Tibial artery (tissue), 4 donors: ENCODE measurements around the gene MND1.

Source experiments
- DNase-seq, 2 donors: peaks; one replicate each; pipeline ENCODE4 v3.0.0-alpha.2; 2019
- H3K27ac ChIP-seq, 2 donors: fragments of 200-600 bp; sonication (generic) in 1 of 2; 1 replicate in 1 of 2; 2 replicates in 1 of 2; pipeline ENCODE4 v1.5.1; 2018 to 2019; ENCODE audit warnings: mild to moderate bottlenecking in 1 of 2
- H3K27me3 ChIP-seq, 2 donors: fragments of 200-600 bp; sonication (generic) in 1 of 2; one replicate each; pipeline versions ENCODE4 v1.5.1 to v1.6.0; 2016 to 2019
- H3K36me3 ChIP-seq, 3 donors: fragments of 200-600 bp; sonication (generic) in 2 of 3; one replicate each; pipeline ENCODE4 v1.5.1; 2016 to 2019; ENCODE audit warnings: mild to moderate bottlenecking in 2 of 3
- H3K4me1 ChIP-seq, 4 donors: fragments of 200-600 bp; sonication (generic) in 2 of 4; 1 replicate in 3 of 4; 2 replicates in 1 of 4; pipeline ENCODE4 v1.5.1; 2016 to 2019
- H3K4me3 ChIP-seq, 2 donors: fragments of 200-600 bp; sonication (generic) in 1 of 2; 1 replicate in 1 of 2; 2 replicates in 1 of 2; pipeline ENCODE4 v1.5.1; 2018 to 2019; ENCODE audit warnings: mild to moderate bottlenecking in 2 of 2
- H3K9me3 ChIP-seq, 3 donors: fragments of 200-600 bp; sonication (generic) in 1 of 3; one replicate each; pipeline ENCODE4 v1.5.1; 2016 to 2019
- CTCF ChIP-seq, 2 experiments: fragments of 200-600 bp in 1 of 2; fragments of 450-650 bp in 1 of 2; IDR thresholded peaks; one replicate each; pipeline ENCODE4 v1.5.1; 2017 to 2019; ENCODE audit warnings: antibody characterized with exemption in 2 of 2, mild to moderate bottlenecking in 1 of 2, moderate library complexity in 1 of 2
- intact Hi-C: fragments of 100-400 bp; cut with DNase I; formaldehyde crosslinking; loops from one replicate; pipeline ENCODE4 v1.15.0; 2023; ENCODE audit warnings: low total_unique reads

MND1 gene

GRCh38 chr4:153347117-153347516 lies 2.6 kb downstream of the MND1 start:
- H3K27me3 ChIP-seq = no peaks in the 10 kb centered on the region
- intact Hi-C loops = loop anchor here (10.0 kb wide), 1 partner anchor 298 kb away; no protein-coding TSS in a partner anchor
- no peak for TF ChIP-seq CTCF (IDR thresholded peaks at IDR 0.05)

GRCh38 chr4:153348006-153348405 lies 3.5 kb downstream of the MND1 start:
- no peak for DNase-seq
- intact Hi-C loops = loop anchor here (10.0 kb wide), 1 partner anchor 297 kb away; no protein-coding TSS in a partner anchor
- H3K4me3 ChIP-seq = no peak overlapping the region
- H3K36me3 ChIP-seq = no peaks in the 10 kb centered on the region
- no peak overlapping the region for H3K27ac ChIP-seq
- H3K27me3 ChIP-seq = no peaks in the 10 kb centered on the region
- peaks cover 0 to 30% (median 0%) of the 10 kb centered on the region in 4 donors for H3K4me1 ChIP-seq
- no peaks in the 10 kb centered on the region for H3K9me3 ChIP-seq
- no peak for TF ChIP-seq CTCF (IDR thresholded peaks at IDR 0.05)

More at GRCh38 chr4:153347117-153347516, 2.6 kb downstream of the MND1 start:
- no peaks in the 10 kb centered on the region for H3K9me3 ChIP-seq
- H3K4me1 ChIP-seq = peaks cover 0 to 30% (median 0%) of the 10 kb centered on the region in 4 donors
- H3K36me3 ChIP-seq = no peaks in the 10 kb centered on the region
- no peak for DNase-seq
- no peak overlapping the region for H3K27ac ChIP-seq
- H3K4me3 ChIP-seq = no peak overlapping the region

GRCh38 chr4:153349206-153349805 lies 4.8 kb downstream of the MND1 start:
- no peak overlapping the region for H3K4me3 ChIP-seq
- H3K27me3 ChIP-seq = no peaks in the 10 kb centered on the region
- intact Hi-C loops = loop anchor here (10.0 kb wide), 1 partner anchor 295 kb away; no protein-coding TSS in a partner anchor
- peaks cover 0 to 27% (median 0%) of the 10 kb centered on the region in 4 donors for H3K4me1 ChIP-seq
- H3K27ac ChIP-seq = no peak overlapping the region
- TF ChIP-seq CTCF (IDR thresholded peaks at IDR 0.05) = no peak
- no peaks in the 10 kb centered on the region for H3K36me3 ChIP-seq
- no peaks in the 10 kb centered on the region for H3K9me3 ChIP-seq
- DNase-seq = no peak

GRCh38 chr4:153362184-153362583 lies 17.7 kb downstream of the MND1 start:
- H3K4me1 ChIP-seq = no peaks in the 10 kb centered on the region
- no peak for DNase-seq
- H3K27me3 ChIP-seq = no peaks in the 10 kb centered on the region
- no peaks in the 10 kb centered on the region for H3K36me3 ChIP-seq
- TF ChIP-seq CTCF (IDR thresholded peaks at IDR 0.05) = no peak
- intact Hi-C loops = no loop called here
- H3K9me3 ChIP-seq = no peaks in the 10 kb centered on the region
- H3K4me3 ChIP-seq = no peak overlapping the region
- no peak overlapping the region for H3K27ac ChIP-seq

GRCh38 chr4:153364061-153364460 lies 19.6 kb downstream of the MND1 start:
- no peak for DNase-seq
- no peak for TF ChIP-seq CTCF (IDR thresholded peaks at IDR 0.05)
- Histone ChIP-seq H3K4me1 (no peaks in the 10 kb centered on the region), H3K36me3 (no peaks in the 10 kb centered on the region), H3K9me3 (no peaks in the 10 kb centered on the region), H3K27ac (no peak overlapping the region), H3K4me3 (no peak overlapping the region), H3K27me3 (no peaks in the 10 kb centered on the region)
- intact Hi-C loops = no loop called here
